ENCODE results near the gene EXOSC7. TPM values are rescaled to one million over a fixed set of nuclear protein-coding genes. Genes with fewer than 3 reads are reported as not detected.
A peak's percentile ranks its signal among the peaks of the same experiment; 100 is the strongest.

Gene EXOSC7
- total RNA-seq, 2 donors from 2014 or later = 50.7 to 75.7 TPM

DNA sequence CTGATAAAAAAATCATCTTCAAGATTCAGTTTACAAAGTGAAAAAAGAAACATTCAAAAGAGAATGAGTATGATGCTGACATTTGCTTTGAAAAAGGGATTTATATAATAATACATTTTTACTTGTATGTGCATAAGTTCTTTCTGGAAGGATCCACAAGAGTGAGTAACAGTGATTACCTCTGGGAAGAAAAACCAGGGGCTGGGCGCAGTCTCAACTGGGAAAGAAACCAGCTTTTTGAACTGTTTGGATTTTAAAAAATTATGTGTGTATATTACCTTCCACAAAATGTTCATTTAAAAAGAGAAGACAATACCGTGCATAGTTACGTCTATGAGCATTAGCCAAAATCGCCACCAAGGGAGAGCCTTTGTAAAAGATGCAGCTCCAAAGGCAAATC is 51.4 kb downstream of the EXOSC7 start:
- Mint-ChIP-seq H3K4me3 (no peak overlapping the region), H3K27ac (no peak overlapping the region), H3K27me3 (peaks cover 4 to 12% of the 10 kb centered on the region in 2 donors), H3K36me3 (no peaks in the 10 kb centered on the region), H3K4me1 (ENCODE audit: low read depth in 2 of 2) (peaks cover 0 to 4% of the 10 kb centered on the region in 2 donors), H3K9me3 (no peaks in the 10 kb centered on the region)
- DNase-seq (ENCODE audit: low spot score) = peak; percentile 8
- no peak for ATAC-seq

DNA sequence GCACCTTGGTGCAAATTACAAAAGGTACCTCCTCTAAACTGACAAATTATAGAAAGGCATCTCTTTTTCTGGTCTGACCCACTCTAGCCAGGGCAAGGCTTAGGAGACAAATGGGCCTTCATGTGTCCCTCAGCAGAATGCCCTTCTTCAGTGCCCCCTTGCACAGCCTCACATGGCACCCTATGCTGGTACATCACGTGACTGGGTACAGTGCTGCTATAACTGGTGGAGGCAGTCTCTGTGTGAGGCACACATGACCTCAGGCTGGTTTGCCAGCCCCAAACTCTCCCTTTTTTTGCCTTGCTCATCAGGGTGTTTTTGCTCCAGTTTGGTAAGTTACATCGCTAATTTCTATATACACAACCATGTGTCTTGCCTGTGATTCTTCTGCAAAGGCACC is 53.2 kb downstream of the EXOSC7 start:
- DNase-seq (ENCODE audit: low spot score) = no peak
- Mint-ChIP-seq H3K36me3 (no peaks in the 10 kb centered on the region), H3K4me1 (ENCODE audit: low read depth in 2 of 2) (peaks cover 11% of the 10 kb centered on the region in 2 donors), H3K9me3 (no peaks in the 10 kb centered on the region), H3K27me3 (peaks cover 4 to 12% of the 10 kb centered on the region in 2 donors), H3K27ac (no peak overlapping the region), H3K4me3 (no peak overlapping the region)
- ATAC-seq = no peak

DNA sequence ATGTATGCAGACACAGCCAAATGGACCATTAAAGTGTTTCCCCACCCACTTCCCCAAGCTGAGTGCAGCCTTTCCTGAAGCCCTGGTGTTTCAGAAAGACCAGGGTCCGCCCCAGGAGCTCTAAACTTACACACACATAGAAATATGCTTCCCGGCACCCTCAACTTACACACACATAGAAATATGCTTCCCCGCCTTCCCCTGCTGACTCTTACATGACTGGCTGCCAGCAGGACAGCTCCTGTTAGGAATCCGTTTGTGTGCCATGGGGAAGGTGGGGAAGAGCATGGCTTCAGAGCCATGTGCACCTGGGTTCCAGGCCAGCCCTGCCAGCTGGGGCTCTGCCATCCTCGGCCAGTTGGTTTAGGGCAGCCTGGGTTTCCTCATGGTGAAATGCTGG is 53.6 kb downstream of the EXOSC7 start:
- no peak for ATAC-seq
- Mint-ChIP-seq H3K27me3 (peaks cover 5 to 12% of the 10 kb centered on the region in 2 donors), H3K9me3 (no peaks in the 10 kb centered on the region)

DNA sequence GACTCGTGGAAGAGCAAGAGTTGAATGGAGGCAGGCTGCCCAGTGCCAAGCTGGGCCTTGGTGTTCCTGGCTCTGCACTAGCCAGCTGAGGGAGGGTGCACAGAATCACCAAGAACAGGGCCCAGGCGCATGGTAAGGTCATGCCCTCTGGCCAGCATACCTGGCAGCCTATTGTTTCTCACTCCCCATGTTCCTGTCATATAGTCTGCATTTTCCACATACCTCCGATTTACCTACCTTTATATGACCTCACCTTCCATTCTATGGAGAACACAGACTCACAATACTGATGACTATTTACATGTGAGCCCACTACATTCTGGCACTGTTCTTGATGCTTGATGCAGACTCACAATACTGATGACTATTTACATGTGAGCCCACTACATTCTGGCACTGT is 55.5 kb downstream of the EXOSC7 start:
- ATAC-seq (no peak), DNase-seq (ENCODE audit: low spot score) (peak; percentile 12)
- H3K27me3 Mint-ChIP-seq = peaks cover 10 to 12% of the 10 kb centered on the region in 2 donors
- peaks cover 29 to 31% of the 10 kb centered on the region in 2 donors for H3K4me1 Mint-ChIP-seq (ENCODE audit: low read depth in 2 of 2)
- no peaks in the 10 kb centered on the region for H3K9me3 Mint-ChIP-seq
- no peak overlapping the region for H3K27ac Mint-ChIP-seq
- H3K4me3 Mint-ChIP-seq = no peak overlapping the region
- no peaks in the 10 kb centered on the region for H3K36me3 Mint-ChIP-seq

More for the DNA sequence above, 53.6 kb downstream of the EXOSC7 start:
- DNase-seq (ENCODE audit: low spot score) = peak; percentile 3
- no peaks in the 10 kb centered on the region for H3K36me3 Mint-ChIP-seq
- H3K4me3 Mint-ChIP-seq = no peak overlapping the region
- no peak overlapping the region for H3K27ac Mint-ChIP-seq
- H3K4me1 Mint-ChIP-seq (ENCODE audit: low read depth in 2 of 2) = peaks cover 15 to 16% of the 10 kb centered on the region in 2 donors

DNA sequence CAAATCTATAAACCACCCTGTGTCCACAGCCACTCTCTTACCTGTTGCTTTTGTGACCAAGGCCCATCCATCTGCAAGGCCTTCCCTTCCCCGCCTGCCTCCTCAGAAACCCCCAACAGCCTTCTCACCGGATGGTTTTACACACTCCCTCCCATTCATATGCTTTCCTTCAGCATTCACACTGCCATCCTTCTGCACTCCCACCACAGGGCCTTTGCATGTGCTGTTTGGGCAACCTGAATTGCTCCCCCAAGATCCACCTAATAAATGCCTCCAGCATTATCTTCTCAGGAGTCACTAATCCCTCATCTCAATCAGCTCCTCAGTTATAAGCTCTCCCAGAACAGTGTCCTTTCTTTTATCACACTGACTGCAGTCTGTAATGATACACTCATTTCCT is 56.1 kb downstream of the EXOSC7 start:
- H3K36me3 Mint-ChIP-seq = no peaks in the 10 kb centered on the region

DNA sequence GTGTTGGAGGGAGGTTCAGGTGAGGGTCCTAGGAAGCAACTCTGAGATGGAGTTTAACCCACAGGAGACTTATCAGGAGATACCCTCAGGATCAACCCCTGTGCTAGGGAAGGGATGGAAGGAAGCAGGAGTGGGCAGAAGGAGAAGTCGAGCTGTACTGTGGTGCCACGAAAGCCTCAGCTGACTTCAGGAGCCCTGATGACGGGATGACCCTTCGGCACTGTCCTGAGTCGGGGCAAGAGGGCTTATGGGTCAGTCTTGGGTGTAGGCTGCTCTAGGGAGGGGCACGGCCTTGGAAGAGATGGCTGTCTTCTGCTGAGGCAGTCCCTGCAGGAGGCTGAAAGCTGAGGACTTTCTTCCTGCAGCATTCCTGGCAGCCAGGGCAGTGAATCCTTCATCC is 57.7 kb downstream of the EXOSC7 start:
- DNase-seq (ENCODE audit: low spot score) (no peak), ATAC-seq (no peak)
- Mint-ChIP-seq H3K9me3 (no peaks in the 10 kb centered on the region), H3K36me3 (no peaks in the 10 kb centered on the region), H3K4me3 (peak overlapping the region; percentile 15), H3K27ac (peak overlapping the region in 1 of 2 donors; percentile 70), H3K4me1 (ENCODE audit: low read depth in 2 of 2) (peaks cover 31 to 35% of the 10 kb centered on the region in 2 donors), H3K27me3 (peaks cover 6 to 10% of the 10 kb centered on the region in 2 donors)

More for the DNA sequence above, 56.1 kb downstream of the EXOSC7 start:
- H3K27me3 Mint-ChIP-seq = peaks cover 7 to 10% of the 10 kb centered on the region in 2 donors
- no peak overlapping the region for H3K4me3 Mint-ChIP-seq
- peaks cover 31% of the 10 kb centered on the region in 2 donors for H3K4me1 Mint-ChIP-seq (ENCODE audit: low read depth in 2 of 2)
- no peaks in the 10 kb centered on the region for H3K9me3 Mint-ChIP-seq
- DNase-seq (ENCODE audit: low spot score) = peak; percentile 28
- no peak overlapping the region for H3K27ac Mint-ChIP-seq
- no peak for ATAC-seq

DNA sequence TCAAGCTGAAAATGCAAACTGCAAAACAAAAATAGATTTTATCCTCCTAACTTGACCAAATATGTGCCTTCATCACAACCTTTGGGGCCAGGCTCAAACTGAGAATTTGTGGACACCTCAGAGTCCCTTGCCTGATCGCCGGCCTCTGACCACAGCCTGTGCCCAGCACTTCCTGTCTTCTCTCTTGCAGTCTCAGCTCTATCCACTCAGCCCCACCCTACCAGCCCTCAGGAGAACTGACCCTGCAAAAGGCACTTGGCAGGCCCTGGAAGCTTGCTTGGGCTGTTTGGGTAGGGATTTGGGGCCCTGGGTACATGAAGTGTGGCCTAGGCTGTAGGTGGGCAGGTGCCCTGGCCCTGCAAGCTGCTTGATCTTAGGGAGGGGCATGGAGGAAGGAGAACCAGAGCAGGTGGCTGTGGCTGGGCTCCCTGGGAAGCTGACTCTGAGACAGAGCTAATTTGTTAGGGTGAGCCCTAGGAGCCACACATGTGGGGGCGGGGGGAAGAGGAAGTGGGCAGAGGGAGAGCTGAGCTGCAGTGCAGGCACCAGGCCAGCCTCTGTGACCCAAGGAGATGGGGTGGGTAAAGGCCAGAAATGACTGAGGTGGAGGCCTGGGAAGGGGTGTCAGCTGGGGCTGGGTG is 58.7 kb downstream of the EXOSC7 start:
- peak; percentile 65 for DNase-seq (ENCODE audit: low spot score)
- peak overlapping the region; percentile 81 for H3K4me3 Mint-ChIP-seq
- no peaks in the 10 kb centered on the region for H3K36me3 Mint-ChIP-seq
- H3K27ac Mint-ChIP-seq = peak overlapping the region; percentile 33 to 70
- peak; percentile 57 to 75 for ATAC-seq
- H3K9me3 Mint-ChIP-seq = no peaks in the 10 kb centered on the region
- H3K27me3 Mint-ChIP-seq = peaks cover 6 to 13% of the 10 kb centered on the region in 2 donors
- H3K4me1 Mint-ChIP-seq (ENCODE audit: low read depth in 2 of 2) = peaks cover 31 to 35% of the 10 kb centered on the region in 2 donors

DNA sequence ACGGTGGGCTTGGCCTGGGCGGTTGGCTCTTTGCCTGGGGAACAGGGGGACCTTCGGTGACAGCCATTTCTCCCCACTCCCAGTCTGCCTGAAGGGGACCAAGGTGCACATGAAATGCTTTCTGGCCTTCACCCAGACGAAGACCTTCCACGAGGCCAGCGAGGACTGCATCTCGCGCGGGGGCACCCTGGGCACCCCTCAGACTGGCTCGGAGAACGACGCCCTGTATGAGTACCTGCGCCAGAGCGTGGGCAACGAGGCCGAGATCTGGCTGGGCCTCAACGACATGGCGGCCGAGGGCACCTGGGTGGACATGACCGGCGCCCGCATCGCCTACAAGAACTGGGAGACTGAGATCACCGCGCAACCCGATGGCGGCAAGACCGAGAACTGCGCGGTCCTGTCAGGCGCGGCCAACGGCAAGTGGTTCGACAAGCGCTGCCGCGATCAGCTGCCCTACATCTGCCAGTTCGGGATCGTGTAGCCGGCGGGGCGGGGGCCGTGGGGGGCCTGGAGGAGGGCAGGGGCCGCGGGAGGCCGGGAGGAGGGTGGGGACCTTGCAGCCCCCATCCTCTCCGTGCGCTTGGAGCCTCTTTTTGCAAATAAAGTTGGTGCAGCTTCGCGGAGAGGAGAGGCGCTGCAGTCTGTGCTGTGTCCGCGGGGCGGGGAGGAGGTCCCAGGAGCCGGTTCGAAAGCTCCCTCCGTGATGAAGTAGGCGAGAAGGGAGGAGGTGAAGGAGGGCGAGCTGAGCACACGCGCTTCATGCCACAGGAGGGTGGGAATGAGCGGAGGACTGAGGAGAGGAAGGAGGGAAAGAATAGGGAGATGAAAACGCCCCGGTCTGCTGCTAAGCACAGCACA is 59.6 kb downstream of the EXOSC7 start:
- peak overlapping the region; percentile 81 for H3K4me3 Mint-ChIP-seq
- H3K36me3 Mint-ChIP-seq = no peaks in the 10 kb centered on the region
- no peak for ATAC-seq
- H3K4me1 Mint-ChIP-seq (ENCODE audit: low read depth in 2 of 2) = peaks cover 35 to 39% of the 10 kb centered on the region in 2 donors
- H3K27me3 Mint-ChIP-seq = peaks cover 6 to 13% of the 10 kb centered on the region in 2 donors
- peak; percentile 58 for DNase-seq (ENCODE audit: low spot score)
- H3K27ac Mint-ChIP-seq = peak overlapping the region in 1 of 2 donors; percentile 70
- H3K9me3 Mint-ChIP-seq = no peaks in the 10 kb centered on the region

DNA sequence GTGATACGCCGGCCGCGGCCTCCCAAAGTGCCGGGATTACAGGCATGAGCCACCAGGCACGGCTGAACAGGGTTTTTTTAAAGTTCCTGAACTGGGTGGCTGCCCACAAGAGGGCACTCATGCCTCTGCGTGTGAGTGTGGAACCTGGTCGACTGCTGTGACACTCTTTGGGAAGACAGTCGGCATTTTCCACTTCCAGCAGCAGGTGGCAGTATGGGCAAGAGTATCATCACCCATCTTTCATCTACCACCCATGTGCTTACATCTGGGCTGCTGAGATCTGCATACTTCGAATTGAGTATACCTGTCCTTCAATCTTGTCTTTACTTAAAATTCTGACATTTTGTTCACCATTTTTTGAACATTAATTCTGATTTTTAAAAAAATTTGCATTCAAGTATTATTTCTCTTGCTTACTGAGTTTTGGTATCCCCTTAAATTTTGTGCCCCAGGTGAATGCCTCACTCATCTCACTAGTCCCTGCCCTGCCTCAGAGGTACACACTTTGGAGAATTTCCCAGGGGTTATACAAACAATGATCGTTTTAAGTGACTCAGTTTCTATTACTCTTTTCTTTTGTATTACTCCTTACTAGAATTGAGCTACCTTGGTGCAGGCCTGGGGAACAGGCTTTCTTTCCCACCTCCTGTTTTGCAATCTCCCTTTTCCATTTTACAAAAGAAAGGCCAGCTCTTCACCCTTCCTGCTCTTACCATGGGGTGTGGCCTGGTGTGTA is 61.8 kb downstream of the EXOSC7 start:
- Mint-ChIP-seq H3K36me3 (no peaks in the 10 kb centered on the region), H3K4me3 (peak overlapping the region; percentile 32), H3K9me3 (no peaks in the 10 kb centered on the region), H3K27ac (peak overlapping the region in 1 of 2 donors; percentile 69), H3K4me1 (ENCODE audit: low read depth in 2 of 2) (peaks cover 49 to 52% of the 10 kb centered on the region in 2 donors), H3K27me3 (peaks cover 0 to 13% of the 10 kb centered on the region in 2 donors)
- DNase-seq (ENCODE audit: low spot score) = peak; percentile 87
- peak; percentile 87 to 91 for ATAC-seq

DNA sequence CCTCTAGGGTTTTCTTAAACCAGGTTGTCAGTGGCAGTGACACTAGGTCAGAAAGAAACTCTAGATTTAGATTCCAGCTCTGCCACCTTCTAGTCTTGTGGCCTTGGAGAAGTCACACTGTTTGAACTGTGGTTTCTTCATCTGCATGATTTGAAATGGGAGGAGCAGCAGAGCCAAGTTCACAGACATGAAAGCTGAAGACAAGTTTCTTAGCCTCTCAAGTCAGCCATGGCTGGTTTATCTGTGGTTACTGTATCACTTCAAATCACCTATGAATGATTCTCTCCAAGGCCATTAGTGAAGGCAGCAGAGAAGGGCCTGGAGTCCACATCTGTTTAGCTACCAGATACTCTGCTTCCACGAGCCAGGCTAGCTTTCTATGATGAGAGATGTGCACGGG is 65.6 kb downstream of the EXOSC7 start:
- no peaks in the 10 kb centered on the region for H3K9me3 Mint-ChIP-seq
- peaks cover 8 to 13% of the 10 kb centered on the region in 2 donors for H3K27me3 Mint-ChIP-seq
- peak; percentile 58 to 62 for ATAC-seq
- H3K36me3 Mint-ChIP-seq = no peaks in the 10 kb centered on the region
- DNase-seq (ENCODE audit: low spot score) = peak; percentile 59
- H3K27ac Mint-ChIP-seq = no peak overlapping the region
- peak overlapping the region; percentile 32 for H3K4me3 Mint-ChIP-seq
- H3K4me1 Mint-ChIP-seq (ENCODE audit: low read depth in 2 of 2) = peaks cover 18 to 24% of the 10 kb centered on the region in 2 donors

DNA sequence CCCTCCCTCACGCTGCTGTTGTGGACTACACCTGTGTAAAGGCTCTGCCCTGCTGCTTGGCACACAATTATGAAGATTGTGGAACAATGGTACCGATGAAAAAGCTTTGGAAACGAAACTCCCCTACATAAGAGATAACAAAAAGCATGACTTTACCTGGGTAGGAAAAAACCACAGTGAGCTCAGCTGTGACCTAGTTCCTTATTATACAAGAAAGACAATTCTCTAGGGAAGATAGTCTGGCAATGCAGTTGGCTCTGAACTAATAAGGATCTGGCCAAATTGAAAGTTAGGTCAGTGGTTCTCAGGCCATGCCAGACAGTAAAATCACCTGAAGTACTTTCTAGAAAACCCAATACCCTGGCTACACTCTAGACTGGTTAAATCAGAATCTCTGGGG is 66.1 kb downstream of the EXOSC7 start:
- Mint-ChIP-seq H3K9me3 (no peaks in the 10 kb centered on the region), H3K4me3 (no peak overlapping the region)

DNA sequence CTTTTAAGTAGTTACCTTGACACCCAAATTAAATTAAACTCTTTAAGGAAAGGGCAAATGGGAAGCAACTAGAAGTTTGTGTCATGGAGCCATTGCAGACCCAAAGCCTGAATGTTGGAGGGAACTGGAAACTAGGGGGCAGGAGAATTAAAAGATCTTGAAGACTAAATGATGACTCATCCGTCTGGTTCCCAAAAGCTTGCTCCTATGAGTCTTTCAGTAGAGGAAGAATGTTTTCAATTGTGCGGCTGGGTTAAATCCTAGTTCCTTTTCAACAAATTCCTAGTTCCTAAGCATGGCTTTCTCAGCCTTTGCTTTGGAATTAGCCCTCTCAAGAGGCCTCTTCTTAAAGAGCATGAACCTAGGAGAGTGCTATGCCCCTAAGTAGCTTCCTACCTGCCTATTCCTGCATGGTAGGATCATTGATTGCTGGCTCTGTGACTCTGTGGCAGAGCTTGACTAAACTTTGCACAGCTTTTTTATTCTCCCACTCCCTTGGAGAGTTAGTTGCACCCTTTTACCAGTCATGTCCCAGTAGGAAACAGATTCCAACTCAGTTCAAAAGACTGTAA is 67.8 kb downstream of the EXOSC7 start:
- ATAC-seq = no peak
- no peaks in the 10 kb centered on the region for H3K9me3 Mint-ChIP-seq
- peaks cover 17 to 18% of the 10 kb centered on the region in 2 donors for H3K4me1 Mint-ChIP-seq (ENCODE audit: low read depth in 2 of 2)
- H3K36me3 Mint-ChIP-seq = no peaks in the 10 kb centered on the region
- H3K4me3 Mint-ChIP-seq = no peak overlapping the region
- peak; percentile 16 for DNase-seq (ENCODE audit: low spot score)
- H3K27ac Mint-ChIP-seq = no peak overlapping the region
- peaks cover 19 to 25% of the 10 kb centered on the region in 2 donors for H3K27me3 Mint-ChIP-seq

More for the DNA sequence above, 66.1 kb downstream of the EXOSC7 start:
- Mint-ChIP-seq H3K27me3 (peaks cover 12% of the 10 kb centered on the region in 2 donors), H3K27ac (no peak overlapping the region), H3K4me1 (ENCODE audit: low read depth in 2 of 2) (peaks cover 18 to 21% of the 10 kb centered on the region in 2 donors), H3K36me3 (no peaks in the 10 kb centered on the region)
- ATAC-seq (no peak), DNase-seq (ENCODE audit: low spot score) (peak; percentile 26)

DNA sequence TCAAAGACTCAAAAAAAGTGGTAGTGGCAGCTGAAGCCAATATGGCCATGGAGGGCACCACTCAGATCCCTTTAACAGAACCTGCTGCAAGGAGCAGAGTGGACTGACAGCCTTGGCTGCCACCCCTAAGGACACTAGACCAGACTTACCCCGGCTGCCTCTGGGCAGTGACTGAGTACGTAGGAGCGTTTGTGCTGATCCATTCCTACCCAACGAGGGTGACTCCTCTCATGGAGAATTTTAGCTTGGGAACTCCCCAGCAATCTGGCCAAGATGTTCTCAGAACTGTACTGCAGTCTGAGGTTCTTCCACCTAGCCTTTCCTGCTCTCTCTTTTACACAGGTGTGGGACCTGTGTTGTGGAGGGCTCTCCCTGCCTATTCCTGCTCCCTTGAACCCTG is 72.2 kb downstream of the EXOSC7 start:
- peaks cover 34 to 42% of the 10 kb centered on the region in 2 donors for H3K27me3 Mint-ChIP-seq
- ATAC-seq (no peak), DNase-seq (ENCODE audit: low spot score) (peak; percentile 41)
- H3K4me3 Mint-ChIP-seq = no peak overlapping the region
- H3K4me1 Mint-ChIP-seq (ENCODE audit: low read depth in 2 of 2) = no peaks in the 10 kb centered on the region
- no peaks in the 10 kb centered on the region for H3K36me3 Mint-ChIP-seq
- no peaks in the 10 kb centered on the region for H3K9me3 Mint-ChIP-seq
- H3K27ac Mint-ChIP-seq = no peak overlapping the region
